Liver (tissue), 9 donors: ENCODE results near the gene FAM184B. TPM values are rescaled to one million over a fixed set of nuclear protein-coding genes. Genes with fewer than 3 reads are reported as not detected.

Experiments used
- DNase-seq: peaks from one replicate; pipeline ENCODE4 v3.0.0-alpha.2; 2017; ENCODE audit warnings: low spot score
- H3K27ac ChIP-seq, 2 donors: one replicate each; pipeline ENCODE4 v1.7.0; 2013; ENCODE audit warnings: inconsistent platforms in 2 of 2, low read length in 2 of 2, control low read depth in 1 of 2, low read depth in 1 of 2, mild to moderate bottlenecking in 1 of 2
- H3K27me3 ChIP-seq, 4 donors: one replicate each; pipeline versions ENCODE4 v1.6.1 to v1.7.0; 2013; ENCODE audit warnings: low read length in 3 of 4, inconsistent platforms in 1 of 4, mild to moderate bottlenecking in 1 of 4, moderate library complexity in 1 of 4; ENCODE audit not compliant: control insufficient read depth in 4 of 4, insufficient read depth in 4 of 4
- H3K36me3 ChIP-seq, 4 donors: one replicate each; pipeline versions ENCODE4 v1.6.1 to v1.7.0; 2013; ENCODE audit warnings: low read length in 3 of 4, mild to moderate bottlenecking in 3 of 4, low read depth in 1 of 4, moderate library complexity in 1 of 4; ENCODE audit not compliant: control insufficient read depth in 4 of 4, insufficient read depth in 3 of 4
- H3K4me1 ChIP-seq, 4 donors: one replicate each; pipeline versions ENCODE4 v1.6.1 to v1.7.0; 2013; ENCODE audit warnings: low read length in 3 of 4, mild to moderate bottlenecking in 3 of 4, moderate library complexity in 1 of 4; ENCODE audit not compliant: control insufficient read depth in 4 of 4, insufficient read depth in 4 of 4
- H3K4me3 ChIP-seq, 3 donors: one replicate each; pipeline versions ENCODE4 v1.6.1 to v1.7.0; 2013; ENCODE audit warnings: low read length in 3 of 3, control low read depth in 1 of 3, low read depth in 1 of 3, mild to moderate bottlenecking in 1 of 3
- H3K9ac ChIP-seq, 2 donors: one replicate each; pipeline ENCODE4 v1.7.0; 2013; ENCODE audit warnings: low read length in 2 of 2, mild to moderate bottlenecking in 2 of 2, moderate library complexity in 2 of 2, control low read depth in 1 of 2, low read depth in 1 of 2
- H3K9me3 ChIP-seq, 4 donors: one replicate each; pipeline versions ENCODE4 v1.6.1 to v1.7.0; 2013; ENCODE audit warnings: low read length in 3 of 4; ENCODE audit not compliant: control insufficient read depth in 4 of 4
- EGR1 ChIP-seq, 2 donors: IDR thresholded peaks; 2 replicates each; pipeline ENCODE4 v1.6.1; 2016 to 2018; ENCODE audit warnings: antibody characterized with exemption in 2 of 2, low read depth in 2 of 2
- FOXA1 ChIP-seq: IDR thresholded peaks from 2 replicates; pipeline ENCODE4 v1.6.1; 2016; ENCODE audit warnings: antibody characterized with exemption
- FOXA2 ChIP-seq: IDR thresholded peaks from 2 replicates; pipeline ENCODE4 v1.6.1; 2016; ENCODE audit warnings: antibody characterized with exemption
- GABPA ChIP-seq, 2 donors: IDR thresholded peaks in 1 of 2; conservative IDR thresholded peaks in 1 of 2; 2 replicates each; pipeline ENCODE4 v1.6.1; 2016; ENCODE audit warnings: antibody characterized with exemption in 2 of 2, mild to moderate bottlenecking in 1 of 2, moderate library complexity in 1 of 2
- HNF4G ChIP-seq: IDR thresholded peaks from 2 replicates; pipeline ENCODE4 v1.6.1; 2016; ENCODE audit warnings: antibody characterized with exemption
- JUND ChIP-seq, 2 donors: IDR thresholded peaks; 2 replicates each; pipeline ENCODE4 v1.6.1; 2016; ENCODE audit warnings: antibody characterized with exemption in 2 of 2
- NR2F2 ChIP-seq: IDR thresholded peaks from 2 replicates; pipeline ENCODE4 v1.6.1; 2016; ENCODE audit warnings: antibody characterized with exemption
- RAD21 ChIP-seq, 2 donors: IDR thresholded peaks; 2 replicates each; pipeline ENCODE4 v1.6.1; 2016; ENCODE audit warnings: antibody characterized with exemption in 2 of 2, mild to moderate bottlenecking in 2 of 2
- RXRA ChIP-seq, 2 donors: IDR thresholded peaks; 2 replicates each; pipeline ENCODE4 v1.6.1; 2017 to 2018; ENCODE audit warnings: antibody characterized with exemption in 2 of 2, mild to moderate bottlenecking in 1 of 2
- SP1 ChIP-seq: IDR thresholded peaks from 2 replicates; pipeline ENCODE4 v1.6.1; 2018; ENCODE audit warnings: antibody characterized with exemption, mild to moderate bottlenecking
- TAF1 ChIP-seq: conservative IDR thresholded peaks from 2 replicates; pipeline ENCODE4 v1.6.1; 2016; ENCODE audit warnings: antibody characterized with exemption, mild to moderate bottlenecking
- YY1 ChIP-seq: IDR thresholded peaks from 2 replicates; pipeline ENCODE4 v1.6.1; 2016; ENCODE audit warnings: antibody characterized with exemption, mild to moderate bottlenecking
- WGBS: extraction: QIAGEN DNeasy Blood & Tissue Kit; methylation state at CpG from one replicate; pipeline ENCODE4 v1.1.7; 2013; 5-methylcytosine and 5-hydroxymethylcytosine counted together
- polyA plus RNA-seq, 2 donors: library from polyadenylated mRNA; stranded (reverse) in 1 of 2; unstranded in 1 of 2; fragments of 200-250 nt in 1 of 2; fragments of >200 nt in 1 of 2; fragmentation: Nextera tagmentation in 1 of 2; extraction: Ambion mirVana in 1 of 2; gene quantifications; one replicate each; pipeline versions ENCODE4 v1.2.1 to v1.2.3, GENCODE V29; 2013 to 2015
- total RNA-seq, 2 donors: library from RNA; depleted of rRNA; stranded (reverse); fragments of >200 nt; gene quantifications; one replicate each; pipeline ENCODE4 v1.2.3, GENCODE V29; 2014
- TF ChIP-seq, protein P1 (sequence below): IDR thresholded peaks from 2 replicates; pipeline ENCODE4 v1.6.1; 2016; ENCODE audit warnings: antibody characterized with exemption
- TF ChIP-seq, protein P2 (sequence below): fragments of 150-350 bp; IDR thresholded peaks from 2 replicates; pipeline ENCODE4 v1.5.1; 2017; ENCODE audit warnings: improper control_type of control experiment, low read depth, low read length; ENCODE audit not compliant: missing input control
- TF ChIP-seq, protein P3 (sequence below): IDR thresholded peaks from 2 replicates; pipeline ENCODE4 v1.6.1; 2016; ENCODE audit warnings: antibody characterized with exemption, mild to moderate bottlenecking
- TF ChIP-seq, protein P4 (sequence below): IDR thresholded peaks from 2 replicates; pipeline ENCODE4 v1.6.1; 2016; ENCODE audit warnings: antibody characterized with exemption
- donor health status: healthy.
- donor health status: healthy.
- donor health status: healthy.
- donor health status: healthy.
- donor health status: healthy.

Gene FAM184B
- total and polyA plus RNA-seq, 4 donors = 0.01 TPM; not detected in 3

DNA sequence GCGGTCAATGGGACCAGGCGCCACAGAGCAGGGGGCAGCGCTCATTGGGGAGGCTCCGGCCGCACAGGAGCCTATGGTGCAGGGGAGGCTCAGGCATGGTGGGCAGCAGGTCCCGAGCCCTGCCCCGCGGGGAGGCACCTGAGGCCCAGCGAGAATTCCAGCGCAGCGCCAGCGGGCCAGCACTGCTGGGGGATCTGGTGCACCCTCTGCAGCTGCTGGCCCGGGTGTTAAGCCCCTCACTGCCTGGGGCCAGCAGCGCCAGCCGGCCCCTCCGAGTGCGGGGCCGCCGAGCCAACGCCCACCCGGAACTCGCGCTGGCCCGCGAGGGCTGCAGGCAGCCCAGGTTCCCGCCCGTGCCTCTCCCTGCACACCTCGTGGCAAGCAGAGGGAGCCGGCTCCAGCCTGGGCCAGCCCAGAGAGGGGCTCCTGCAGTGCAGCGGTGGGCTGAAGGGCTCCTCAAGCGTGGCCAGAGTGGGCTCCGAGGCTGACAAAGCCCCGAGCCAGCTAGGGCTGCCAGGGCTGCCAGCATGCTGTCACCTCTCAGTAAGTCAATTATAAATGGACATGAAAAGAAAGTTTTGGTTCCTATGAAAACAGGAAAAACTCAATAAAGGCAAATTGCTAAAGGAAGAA is 14.5 kb downstream of the FAM184B start:
- Histone ChIP-seq H3K9ac (no peak overlapping the region), H3K27ac (no peak overlapping the region)
- no peak for TF ChIP-seq FOXA2
- no peak for TF ChIP-seq RXRA (IDR thresholded peaks at IDR 0.05)
- TF ChIP-seq TAF1 = no peak
- no peak for TF ChIP-seq SP1
- TF ChIP-seq, protein P1, sequence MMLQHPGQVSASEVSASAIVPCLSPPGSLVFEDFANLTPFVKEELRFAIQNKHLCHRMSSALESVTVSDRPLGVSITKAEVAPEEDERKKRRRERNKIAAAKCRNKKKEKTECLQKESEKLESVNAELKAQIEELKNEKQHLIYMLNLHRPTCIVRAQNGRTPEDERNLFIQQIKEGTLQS = no peak
- TF ChIP-seq YY1 = no peak
- TF ChIP-seq NR2F2 = no peak
- TF ChIP-seq, protein P2, sequence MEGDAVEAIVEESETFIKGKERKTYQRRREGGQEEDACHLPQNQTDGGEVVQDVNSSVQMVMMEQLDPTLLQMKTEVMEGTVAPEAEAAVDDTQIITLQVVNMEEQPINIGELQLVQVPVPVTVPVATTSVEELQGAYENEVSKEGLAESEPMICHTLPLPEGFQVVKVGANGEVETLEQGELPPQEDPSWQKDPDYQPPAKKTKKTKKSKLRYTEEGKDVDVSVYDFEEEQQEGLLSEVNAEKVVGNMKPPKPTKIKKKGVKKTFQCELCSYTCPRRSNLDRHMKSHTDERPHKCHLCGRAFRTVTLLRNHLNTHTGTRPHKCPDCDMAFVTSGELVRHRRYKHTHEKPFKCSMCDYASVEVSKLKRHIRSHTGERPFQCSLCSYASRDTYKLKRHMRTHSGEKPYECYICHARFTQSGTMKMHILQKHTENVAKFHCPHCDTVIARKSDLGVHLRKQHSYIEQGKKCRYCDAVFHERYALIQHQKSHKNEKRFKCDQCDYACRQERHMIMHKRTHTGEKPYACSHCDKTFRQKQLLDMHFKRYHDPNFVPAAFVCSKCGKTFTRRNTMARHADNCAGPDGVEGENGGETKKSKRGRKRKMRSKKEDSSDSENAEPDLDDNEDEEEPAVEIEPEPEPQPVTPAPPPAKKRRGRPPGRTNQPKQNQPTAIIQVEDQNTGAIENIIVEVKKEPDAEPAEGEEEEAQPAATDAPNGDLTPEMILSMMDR = no peak
- no peak for TF ChIP-seq RAD21 (IDR thresholded peaks at IDR 0.05)
- TF ChIP-seq, protein P3, sequence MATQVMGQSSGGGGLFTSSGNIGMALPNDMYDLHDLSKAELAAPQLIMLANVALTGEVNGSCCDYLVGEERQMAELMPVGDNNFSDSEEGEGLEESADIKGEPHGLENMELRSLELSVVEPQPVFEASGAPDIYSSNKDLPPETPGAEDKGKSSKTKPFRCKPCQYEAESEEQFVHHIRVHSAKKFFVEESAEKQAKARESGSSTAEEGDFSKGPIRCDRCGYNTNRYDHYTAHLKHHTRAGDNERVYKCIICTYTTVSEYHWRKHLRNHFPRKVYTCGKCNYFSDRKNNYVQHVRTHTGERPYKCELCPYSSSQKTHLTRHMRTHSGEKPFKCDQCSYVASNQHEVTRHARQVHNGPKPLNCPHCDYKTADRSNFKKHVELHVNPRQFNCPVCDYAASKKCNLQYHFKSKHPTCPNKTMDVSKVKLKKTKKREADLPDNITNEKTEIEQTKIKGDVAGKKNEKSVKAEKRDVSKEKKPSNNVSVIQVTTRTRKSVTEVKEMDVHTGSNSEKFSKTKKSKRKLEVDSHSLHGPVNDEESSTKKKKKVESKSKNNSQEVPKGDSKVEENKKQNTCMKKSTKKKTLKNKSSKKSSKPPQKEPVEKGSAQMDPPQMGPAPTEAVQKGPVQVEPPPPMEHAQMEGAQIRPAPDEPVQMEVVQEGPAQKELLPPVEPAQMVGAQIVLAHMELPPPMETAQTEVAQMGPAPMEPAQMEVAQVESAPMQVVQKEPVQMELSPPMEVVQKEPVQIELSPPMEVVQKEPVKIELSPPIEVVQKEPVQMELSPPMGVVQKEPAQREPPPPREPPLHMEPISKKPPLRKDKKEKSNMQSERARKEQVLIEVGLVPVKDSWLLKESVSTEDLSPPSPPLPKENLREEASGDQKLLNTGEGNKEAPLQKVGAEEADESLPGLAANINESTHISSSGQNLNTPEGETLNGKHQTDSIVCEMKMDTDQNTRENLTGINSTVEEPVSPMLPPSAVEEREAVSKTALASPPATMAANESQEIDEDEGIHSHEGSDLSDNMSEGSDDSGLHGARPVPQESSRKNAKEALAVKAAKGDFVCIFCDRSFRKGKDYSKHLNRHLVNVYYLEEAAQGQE = no peak
- no peak for TF ChIP-seq HNF4G
- no peak for TF ChIP-seq GABPA (IDR thresholded peaks at IDR 0.05 in 1 of 2, conservative IDR thresholded peaks at IDR 0.05 in 1 of 2)
- no peak for TF ChIP-seq EGR1 (IDR thresholded peaks at IDR 0.05; ENCODE audit: low read depth in 2 of 2)

GRCh38 chr4:17765514-17766286 is 15.7 kb downstream of the FAM184B start:
- DNase-seq = no peak
- Histone ChIP-seq H3K27me3 (peaks cover 0 to 3% (median under 1%) of the 10 kb centered on the region in 4 donors), H3K4me1 (no peaks in the 10 kb centered on the region)
- TF ChIP-seq SP1 = no peak
- no peak for TF ChIP-seq FOXA1
- no peak for TF ChIP-seq EGR1 (IDR thresholded peaks at IDR 0.05; ENCODE audit: low read depth in 2 of 2)
- TF ChIP-seq RXRA (IDR thresholded peaks at IDR 0.05) = no peak
- no peak for TF ChIP-seq TAF1
- TF ChIP-seq HNF4G = no peak
- TF ChIP-seq JUND (IDR thresholded peaks at IDR 0.05) = no peak
- TF ChIP-seq, protein P4, sequence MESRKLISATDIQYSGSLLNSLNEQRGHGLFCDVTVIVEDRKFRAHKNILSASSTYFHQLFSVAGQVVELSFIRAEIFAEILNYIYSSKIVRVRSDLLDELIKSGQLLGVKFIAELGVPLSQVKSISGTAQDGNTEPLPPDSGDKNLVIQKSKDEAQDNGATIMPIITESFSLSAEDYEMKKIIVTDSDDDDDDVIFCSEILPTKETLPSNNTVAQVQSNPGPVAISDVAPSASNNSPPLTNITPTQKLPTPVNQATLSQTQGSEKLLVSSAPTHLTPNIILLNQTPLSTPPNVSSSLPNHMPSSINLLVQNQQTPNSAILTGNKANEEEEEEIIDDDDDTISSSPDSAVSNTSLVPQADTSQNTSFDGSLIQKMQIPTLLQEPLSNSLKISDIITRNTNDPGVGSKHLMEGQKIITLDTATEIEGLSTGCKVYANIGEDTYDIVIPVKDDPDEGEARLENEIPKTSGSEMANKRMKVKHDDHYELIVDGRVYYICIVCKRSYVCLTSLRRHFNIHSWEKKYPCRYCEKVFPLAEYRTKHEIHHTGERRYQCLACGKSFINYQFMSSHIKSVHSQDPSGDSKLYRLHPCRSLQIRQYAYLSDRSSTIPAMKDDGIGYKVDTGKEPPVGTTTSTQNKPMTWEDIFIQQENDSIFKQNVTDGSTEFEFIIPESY = no peak
- TF ChIP-seq GABPA (IDR thresholded peaks at IDR 0.05 in 1 of 2, conservative IDR thresholded peaks at IDR 0.05 in 1 of 2) = no peak
- no peak for TF ChIP-seq NR2F2
- TF ChIP-seq, protein P2 = no peak
- TF ChIP-seq RAD21 (IDR thresholded peaks at IDR 0.05) = no peak

More for the DNA sequence above, 14.5 kb downstream of the FAM184B start:
- Histone ChIP-seq H3K4me1 (no peaks in the 10 kb centered on the region), H3K4me3 (no peak overlapping the region), H3K36me3 (no peaks in the 10 kb centered on the region), H3K9me3 (peaks cover 0 to 7% (median 0%) of the 10 kb centered on the region in 4 donors), H3K27me3 (peaks cover 0 to 3% (median under 1%) of the 10 kb centered on the region in 4 donors)
- no peak for DNase-seq
- WGBS = 92% methylated on average over 33 of the region's 33 CpGs

More at GRCh38 chr4:17765514-17766286, 15.7 kb downstream of the FAM184B start:
- Histone ChIP-seq H3K27ac (no peak overlapping the region), H3K4me3 (no peak overlapping the region), H3K9me3 (peaks cover 0 to 7% (median 0%) of the 10 kb centered on the region in 4 donors), H3K36me3 (no peaks in the 10 kb centered on the region), H3K9ac (no peak overlapping the region)
- WGBS = 79% methylated on average over 11 of the region's 11 CpGs
